Hepatocyte (in vitro differentiated cells): ENCODE results near the gene RRP12. TPM values are rescaled to one million over a fixed set of nuclear protein-coding genes. Genes with fewer than 3 reads are reported as not detected.

Experiments used
- DNase-seq: peaks from one replicate; pipeline ENCODE4 v3.0.0-alpha.2; 2016; ENCODE audit warnings: low spot score
- H2AFZ ChIP-seq: fragments of 200-600 bp; sonication (generic); 2 replicates; pipeline ENCODE4 v1.6.0; 2016; ENCODE audit warnings: antibody characterized with exemption, mild to moderate bottlenecking
- H3K27ac ChIP-seq: fragments of 200-600 bp; sonication (generic); 2 replicates; pipeline ENCODE4 v1.5.1; 2016; ENCODE audit warnings: mild to moderate bottlenecking
- H3K27me3 ChIP-seq: fragments of 200-600 bp; sonication (generic); 2 replicates; pipeline ENCODE4 v1.6.1; 2016
- H3K36me3 ChIP-seq: fragments of 200-600 bp; sonication (generic); replicated peaks from 2 replicates; pipeline ENCODE4 v1.5.1; 2016; ENCODE audit warnings: low read depth; ENCODE audit not compliant: insufficient read depth
- H3K4me1 ChIP-seq: fragments of 200-600 bp; sonication (generic); 2 replicates; pipeline ENCODE4 v1.5.1; 2016; ENCODE audit warnings: mild to moderate bottlenecking, moderate library complexity; ENCODE audit not compliant: insufficient read depth
- H3K4me2 ChIP-seq: fragments of 200-600 bp; sonication (generic); 2 replicates; pipeline ENCODE4 v1.6.0; 2016
- H3K4me3 ChIP-seq: fragments of 200-600 bp; sonication (generic); 2 replicates; pipeline ENCODE4 v1.5.1; 2016; ENCODE audit warnings: mild to moderate bottlenecking
- H3K79me2 ChIP-seq: fragments of 200-600 bp; sonication (generic); 2 replicates; pipeline ENCODE4 v1.6.0; 2017; ENCODE audit warnings: mild to moderate bottlenecking
- H3K9me2 ChIP-seq: fragments of 200-600 bp; sonication (generic); replicated peaks from 2 replicates; pipeline ENCODE4 v1.6.0; 2017; ENCODE audit warnings: mild to moderate bottlenecking; ENCODE audit not compliant: insufficient read depth
- H3K9me3 ChIP-seq: fragments of 200-600 bp; sonication (generic); 2 replicates; pipeline ENCODE4 v1.5.1; 2016; ENCODE audit warnings: low read depth, mild to moderate bottlenecking
- H4K20me1 ChIP-seq: fragments of 200-600 bp; sonication (generic); 2 replicates; pipeline ENCODE4 v1.6.0; 2016; ENCODE audit warnings: mild to moderate bottlenecking; ENCODE audit not compliant: insufficient read depth, poor library complexity, severe bottlenecking
- EZH2 ChIP-seq: fragments of 200-600 bp; sonication (generic); IDR thresholded peaks from 2 replicates; pipeline ENCODE4 v1.6.1; 2016; ENCODE audit warnings: antibody characterized with exemption, mild to moderate bottlenecking, borderline replicate concordance
- EZH2phosphoT487 ChIP-seq: fragments of 200-600 bp; sonication (generic); IDR thresholded peaks from one replicate; pipeline ENCODE4 v1.6.1; 2018; ENCODE audit warnings: antibody characterized with exemption, mild to moderate bottlenecking, low read depth, moderate library complexity; ENCODE audit not compliant: unreplicated experiment, severe bottlenecking
- WGBS: methylation state at CpG from one replicate; pipeline ENCODE4 v1.1.6; 2016; ENCODE audit warnings: low lambda C conversion rate; ENCODE audit errors: missing lambda C conversion rate; 5-methylcytosine and 5-hydroxymethylcytosine counted together
- polyA plus RNA-seq: library from polyadenylated mRNA; unstranded; fragments of >200 nt; fragmentation: Nextera tagmentation; extraction: Ambion mirVana; gene quantifications from 2 replicates; pipeline ENCODE4 v1.2.1, GENCODE V29; 2016
- total RNA-seq: library from RNA; depleted of rRNA; stranded (reverse); fragments of >200 nt; gene quantifications from 2 replicates; pipeline ENCODE4 v1.2.3, GENCODE V29; 2014
- TF ChIP-seq, protein P1 (sequence below): fragments of 200-600 bp; sonication (generic); IDR thresholded peaks from 2 replicates; pipeline ENCODE4 v1.5.1; 2016; ENCODE audit warnings: antibody characterized with exemption, mild to moderate bottlenecking; ENCODE audit not compliant: poor library complexity

RRP12 gene
- total and polyA plus RNA-seq, 2 experiments from 2014 or later: 10.6 to 20.6 TPM

DNA sequence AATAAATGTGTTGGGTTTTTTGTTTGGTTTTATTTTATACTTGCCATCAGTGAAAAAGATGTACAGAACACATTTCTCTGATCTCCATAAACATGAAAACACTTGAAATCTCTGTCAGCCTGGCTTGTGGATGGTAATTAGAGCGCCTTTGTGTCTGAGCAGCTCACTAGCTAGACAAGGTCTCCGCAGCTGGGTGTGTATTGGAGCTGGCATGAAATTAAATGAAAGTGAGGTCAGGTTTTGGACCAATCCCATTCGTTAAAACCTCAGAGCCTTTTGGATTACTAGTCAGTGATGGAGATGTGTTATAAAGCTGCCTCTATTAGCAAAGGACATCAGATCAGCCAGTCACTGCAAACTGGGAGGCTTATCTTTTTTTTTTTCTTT, 79.3 kb downstream of the RRP12 start:
- Histone ChIP-seq H2AFZ (no peak overlapping the region), H3K9me2 (no peaks in the 10 kb centered on the region), H3K36me3 (no peaks in the 10 kb centered on the region), H3K4me1 (peaks cover 19% of the 10 kb centered on the region), H3K27me3 (no peaks in the 10 kb centered on the region), H3K4me3 (peak overlapping the region; percentile 46), H4K20me1 (no peaks in the 10 kb centered on the region), H3K79me2 (peaks cover 20% of the 10 kb centered on the region), H3K27ac (no peak overlapping the region), H3K4me2 (peak overlapping the region; percentile 98), H3K9me3 (no peaks in the 10 kb centered on the region)
- TF ChIP-seq, protein P1, sequence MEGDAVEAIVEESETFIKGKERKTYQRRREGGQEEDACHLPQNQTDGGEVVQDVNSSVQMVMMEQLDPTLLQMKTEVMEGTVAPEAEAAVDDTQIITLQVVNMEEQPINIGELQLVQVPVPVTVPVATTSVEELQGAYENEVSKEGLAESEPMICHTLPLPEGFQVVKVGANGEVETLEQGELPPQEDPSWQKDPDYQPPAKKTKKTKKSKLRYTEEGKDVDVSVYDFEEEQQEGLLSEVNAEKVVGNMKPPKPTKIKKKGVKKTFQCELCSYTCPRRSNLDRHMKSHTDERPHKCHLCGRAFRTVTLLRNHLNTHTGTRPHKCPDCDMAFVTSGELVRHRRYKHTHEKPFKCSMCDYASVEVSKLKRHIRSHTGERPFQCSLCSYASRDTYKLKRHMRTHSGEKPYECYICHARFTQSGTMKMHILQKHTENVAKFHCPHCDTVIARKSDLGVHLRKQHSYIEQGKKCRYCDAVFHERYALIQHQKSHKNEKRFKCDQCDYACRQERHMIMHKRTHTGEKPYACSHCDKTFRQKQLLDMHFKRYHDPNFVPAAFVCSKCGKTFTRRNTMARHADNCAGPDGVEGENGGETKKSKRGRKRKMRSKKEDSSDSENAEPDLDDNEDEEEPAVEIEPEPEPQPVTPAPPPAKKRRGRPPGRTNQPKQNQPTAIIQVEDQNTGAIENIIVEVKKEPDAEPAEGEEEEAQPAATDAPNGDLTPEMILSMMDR: no peak
- TF ChIP-seq EZH2phosphoT487 (no peak), EZH2 (no peak)
- 73% methylated on average over 3 of the region's 3 CpGs for WGBS
- DNase-seq: no peak

DNA sequence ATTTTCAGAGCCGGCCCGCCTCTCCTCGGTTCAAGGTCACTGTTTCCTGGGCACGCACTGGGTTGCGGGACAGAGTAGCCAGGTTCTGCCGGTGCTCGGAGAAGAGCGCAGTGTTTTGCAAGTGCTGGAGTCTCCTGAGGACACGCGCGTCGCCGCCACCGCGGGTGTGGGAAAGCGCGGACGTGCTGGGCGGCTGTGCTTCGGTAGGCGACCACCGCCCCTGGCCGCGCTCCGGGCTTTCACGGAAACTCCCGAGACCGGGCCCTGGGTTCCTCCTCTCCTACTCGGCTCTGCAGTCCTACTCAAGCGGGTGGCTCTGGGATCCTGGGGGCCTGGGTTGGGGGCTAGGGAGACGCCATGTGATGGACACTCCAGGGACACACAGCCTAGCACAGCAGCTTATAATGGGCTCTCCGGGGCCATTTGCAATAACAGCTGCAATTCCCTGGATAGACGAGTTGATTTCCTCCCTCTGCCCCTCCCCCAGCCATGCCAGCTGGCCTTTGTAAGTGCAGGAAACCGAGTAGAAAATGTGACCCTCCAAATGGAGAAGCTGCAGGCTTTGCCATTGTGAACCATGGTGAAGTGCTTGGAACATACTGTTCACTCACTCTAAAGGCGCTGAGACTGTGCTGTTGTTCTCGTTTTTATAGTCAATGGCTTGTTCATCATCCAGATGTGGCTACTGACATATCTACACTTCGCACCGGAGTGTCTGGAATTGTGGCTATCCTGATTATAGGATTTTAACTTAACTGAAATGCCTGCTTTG, 79.9 kb downstream of the RRP12 start:
- H3K4me3 ChIP-seq: peak overlapping the region; percentile 46
- peak; percentile 39 for DNase-seq
- WGBS: 22% methylated on average over 31 of the region's 38 CpGs
- H3K9me2 ChIP-seq: no peaks in the 10 kb centered on the region
- no peak overlapping the region for H3K27ac ChIP-seq
- H2AFZ ChIP-seq: peak overlapping the region; percentile 53
- H3K36me3 ChIP-seq: no peaks in the 10 kb centered on the region
- no peaks in the 10 kb centered on the region for H3K9me3 ChIP-seq
- no peaks in the 10 kb centered on the region for H4K20me1 ChIP-seq
- TF ChIP-seq EZH2phosphoT487 (no peak), EZH2 (no peak)
- TF ChIP-seq, protein P1: no peak
- H3K27me3 ChIP-seq: no peaks in the 10 kb centered on the region
- H3K4me2 ChIP-seq: peak overlapping the region; percentile 98
- peaks cover 19% of the 10 kb centered on the region for H3K4me1 ChIP-seq
- peaks cover 20% of the 10 kb centered on the region for H3K79me2 ChIP-seq

DNA sequence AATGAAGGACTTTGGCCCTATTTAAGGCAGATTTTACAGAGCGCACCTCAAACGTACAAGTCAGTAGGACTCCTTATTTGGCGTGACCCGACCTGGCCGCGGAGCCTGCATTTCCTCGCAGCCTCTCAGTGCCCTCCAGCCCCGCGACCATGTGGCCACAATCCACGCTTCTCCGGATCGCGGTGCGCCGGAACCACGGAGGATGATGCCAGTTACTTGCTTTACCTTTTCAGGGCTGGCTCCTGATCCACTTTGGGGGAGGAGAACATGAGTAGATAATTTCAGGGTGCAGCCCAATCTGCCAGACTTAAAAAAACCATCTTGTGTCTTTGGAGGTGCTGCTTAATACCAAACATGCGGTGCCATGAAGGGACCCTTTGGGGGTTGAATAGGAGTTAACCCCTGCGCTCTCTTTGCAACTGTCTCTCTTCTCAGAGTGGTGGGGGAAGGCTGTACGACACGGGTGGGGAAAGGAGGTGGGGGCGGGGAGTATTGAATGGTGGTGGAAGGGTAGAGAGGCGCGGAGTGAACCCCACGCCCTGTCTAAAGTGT, 80.6 kb downstream of the RRP12 start:
- Histone ChIP-seq H4K20me1 (no peaks in the 10 kb centered on the region), H2AFZ (peak overlapping the region; percentile 53), H3K27me3 (no peaks in the 10 kb centered on the region), H3K4me1 (peaks cover 19% of the 10 kb centered on the region), H3K4me3 (peak overlapping the region; percentile 46), H3K79me2 (peaks cover 20% of the 10 kb centered on the region), H3K27ac (peak overlapping the region; percentile 66), H3K9me2 (no peaks in the 10 kb centered on the region), H3K36me3 (no peaks in the 10 kb centered on the region), H3K9me3 (no peaks in the 10 kb centered on the region), H3K4me2 (peak overlapping the region; percentile 98)
- WGBS: 19% methylated on average over 19 of the region's 24 CpGs
- TF ChIP-seq EZH2 (no peak), EZH2phosphoT487 (no peak)
- TF ChIP-seq, protein P1: no peak
- no peak for DNase-seq
